ENCODE measurements around the gene N4BP2L1. TPM values are rescaled to one million over a fixed set of nuclear protein-coding genes. Genes with fewer than 3 reads are reported as not detected.

Gene N4BP2L1
- total RNA-seq = 8.6 and 10.7 TPM in 2 replicates

GRCh38 chr13:32427852-32428580 is at the start of gene N4BP2L1:
N4BP2L1 (minus strand) TSS chr13:32428130; CDS start chr13:32428082, 48 bp downstream.

Other genes starting within 250 kb of the N4BP2L1 start
- not detected in 2 replicates for gene ZAR1L, start 112.8 kb downstream of the N4BP2L1 start, total RNA-seq
- gene BRCA2, start 112.6 kb downstream of the N4BP2L1 start, total RNA-seq = 1.5 TPM in 2 replicates
- 72.5 and 90.4 TPM in 2 replicates for gene N4BP2L2, start 110.7 kb upstream of the N4BP2L1 start, total RNA-seq
- gene PDS5B, start 158.3 kb upstream of the N4BP2L1 start, total RNA-seq = 21.5 and 30.0 TPM in 2 replicates